ENCODE measurements around the gene FBXW8. TPM values are rescaled to one million over a fixed set of nuclear protein-coding genes. Genes with fewer than 3 reads are reported as not detected.

The FBXW8 gene
- total RNA-seq, 4 donors from 2014 or later: 4.2 to 5.6 (median 4.7) TPM

- peaks cover 0 to 25% of the 10 kb centered on the region in 2 donors for H3K36me3 ChIP-seq
- intact Hi-C loops (cut with DNase I; ENCODE audit: low total_unique reads) (no loop called here), in situ Hi-C loops (cut with MboI; ENCODE audit: low sequenced_read_pairs in 4 of 4) (no loop called here)
- no peak for ATAC-seq
- H3K4me1 ChIP-seq: peaks cover 12 to 21% of the 10 kb centered on the region in 2 donors
- no peaks in the 10 kb centered on the region for H3K9me3 ChIP-seq
- no peak overlapping the region for H3K27ac ChIP-seq
- DNase-seq: no peak
- peaks cover 0 to 12% (median 0%) of the 10 kb centered on the region in 3 donors for H3K27me3 ChIP-seq
- H3K4me3 ChIP-seq: no peak overlapping the region
- TF ChIP-seq, protein P1, sequence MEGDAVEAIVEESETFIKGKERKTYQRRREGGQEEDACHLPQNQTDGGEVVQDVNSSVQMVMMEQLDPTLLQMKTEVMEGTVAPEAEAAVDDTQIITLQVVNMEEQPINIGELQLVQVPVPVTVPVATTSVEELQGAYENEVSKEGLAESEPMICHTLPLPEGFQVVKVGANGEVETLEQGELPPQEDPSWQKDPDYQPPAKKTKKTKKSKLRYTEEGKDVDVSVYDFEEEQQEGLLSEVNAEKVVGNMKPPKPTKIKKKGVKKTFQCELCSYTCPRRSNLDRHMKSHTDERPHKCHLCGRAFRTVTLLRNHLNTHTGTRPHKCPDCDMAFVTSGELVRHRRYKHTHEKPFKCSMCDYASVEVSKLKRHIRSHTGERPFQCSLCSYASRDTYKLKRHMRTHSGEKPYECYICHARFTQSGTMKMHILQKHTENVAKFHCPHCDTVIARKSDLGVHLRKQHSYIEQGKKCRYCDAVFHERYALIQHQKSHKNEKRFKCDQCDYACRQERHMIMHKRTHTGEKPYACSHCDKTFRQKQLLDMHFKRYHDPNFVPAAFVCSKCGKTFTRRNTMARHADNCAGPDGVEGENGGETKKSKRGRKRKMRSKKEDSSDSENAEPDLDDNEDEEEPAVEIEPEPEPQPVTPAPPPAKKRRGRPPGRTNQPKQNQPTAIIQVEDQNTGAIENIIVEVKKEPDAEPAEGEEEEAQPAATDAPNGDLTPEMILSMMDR (IDR thresholded peaks at IDR 0.05 in 4 of 5, conservative IDR thresholded peaks at IDR 0.05 in 1 of 5): no peak
- no peak for TF ChIP-seq POLR2A (IDR thresholded peaks at IDR 0.05)
Observed at GRCh38 chr12:117030187-117030900, 119.6 kb downstream of the FBXW8 start.

DNA sequence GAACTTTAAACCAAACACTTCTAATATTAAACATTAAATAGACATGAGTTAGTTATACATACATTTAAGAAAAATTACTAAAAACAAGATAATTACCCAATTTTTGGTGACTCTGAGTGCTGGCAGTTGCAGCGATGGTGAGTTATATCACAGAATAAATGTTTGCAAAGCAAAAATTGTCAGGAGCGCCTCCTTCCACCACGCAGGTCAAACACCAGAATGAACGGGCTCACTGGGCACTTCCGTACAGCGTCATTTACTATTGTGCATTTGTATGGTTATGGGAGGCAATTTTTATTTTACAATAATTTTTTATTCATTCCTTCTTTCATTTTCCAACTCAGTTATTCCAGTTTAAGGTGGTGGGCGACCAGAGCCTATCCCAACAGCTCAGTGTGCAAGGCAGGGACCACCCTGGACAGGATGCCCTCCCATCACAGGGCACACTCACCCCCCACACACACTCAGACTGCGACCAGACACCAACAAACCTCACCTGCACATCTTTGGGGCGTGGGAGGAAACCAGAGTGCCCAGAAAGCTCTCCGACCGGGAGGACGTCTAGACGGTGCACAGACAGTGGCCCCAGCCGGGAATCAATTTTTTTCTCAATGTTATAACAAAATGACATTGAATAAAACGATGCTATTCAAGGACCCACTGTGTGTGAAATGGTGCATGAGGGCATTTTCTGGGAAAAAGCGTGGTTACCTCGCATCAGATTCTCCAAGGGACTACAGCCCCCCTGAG lies 121.3 kb downstream of the FBXW8 start:
- Histone ChIP-seq H3K4me1 (peaks cover 12 to 17% of the 10 kb centered on the region in 2 donors), H3K27me3 (peaks cover 0 to 20% (median 0%) of the 10 kb centered on the region in 3 donors), H3K9me3 (no peaks in the 10 kb centered on the region), H3K36me3 (peaks cover 0 to 22% of the 10 kb centered on the region in 2 donors), H3K4me3 (no peak overlapping the region), H3K27ac (no peak overlapping the region)
- ATAC-seq (no peak), DNase-seq (no peak)
- in situ Hi-C loops (cut with MboI; ENCODE audit: low sequenced_read_pairs in 4 of 4) (no loop called here), intact Hi-C loops (cut with DNase I; ENCODE audit: low total_unique reads) (no loop called here)
- no peak for TF ChIP-seq POLR2A (IDR thresholded peaks at IDR 0.05)
- TF ChIP-seq, protein P1 (IDR thresholded peaks at IDR 0.05 in 4 of 5, conservative IDR thresholded peaks at IDR 0.05 in 1 of 5): no peak

DNA sequence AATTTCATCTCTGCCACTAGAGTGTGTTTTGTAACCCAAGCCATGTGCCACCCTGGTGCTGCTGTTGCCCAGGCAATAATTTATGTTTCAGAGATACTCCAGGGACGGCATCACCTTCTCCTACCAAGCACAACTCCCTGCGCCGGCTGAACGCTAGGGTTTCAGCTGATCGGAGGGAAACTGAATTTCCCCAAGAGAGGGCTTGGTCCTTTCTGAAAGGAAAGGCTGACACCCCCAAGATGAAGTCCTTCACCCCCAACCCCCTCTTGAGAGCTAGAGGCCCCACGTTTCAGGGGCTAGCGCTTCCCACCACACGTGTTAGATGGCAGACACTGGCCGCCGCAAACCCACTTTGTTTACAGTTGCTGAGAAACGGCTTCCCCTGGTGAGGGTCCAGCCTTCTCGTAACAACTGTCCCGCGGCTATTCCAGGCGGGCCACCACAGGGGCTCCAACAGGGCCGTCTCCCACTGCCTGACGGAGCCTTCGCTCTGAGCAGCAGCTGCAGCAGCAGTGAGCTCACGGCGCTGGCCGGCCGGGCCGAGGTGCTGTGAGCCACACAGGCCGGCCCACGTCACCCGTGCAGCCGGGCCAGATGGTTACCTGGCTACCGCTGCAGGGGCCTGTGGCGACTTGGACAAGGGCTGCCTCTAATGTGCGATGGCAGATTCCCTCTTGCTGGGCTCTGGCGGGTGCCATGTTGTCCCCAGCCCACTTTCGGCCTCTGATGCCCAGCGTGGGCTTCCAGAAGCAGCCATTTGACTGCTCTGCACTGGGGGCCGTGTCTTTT lies 122.0 kb downstream of the FBXW8 start:
- peak in 1 of 2 donors; percentile 57 for ATAC-seq
- Histone ChIP-seq H3K36me3 (peaks cover 0 to 14% of the 10 kb centered on the region in 2 donors), H3K4me1 (peaks cover 12 to 17% of the 10 kb centered on the region in 2 donors), H3K27ac (no peak overlapping the region), H3K27me3 (peaks cover 0 to 24% (median 0%) of the 10 kb centered on the region in 3 donors), H3K4me3 (peak overlapping the region in 2 of 4 donors; percentile 15 to 38), H3K9me3 (no peaks in the 10 kb centered on the region)
- in situ Hi-C loops (cut with MboI; ENCODE audit: low sequenced_read_pairs in 4 of 4) (no loop called here), intact Hi-C loops (cut with DNase I; ENCODE audit: low total_unique reads) (no loop called here)
- DNase-seq: no peak
- no peak for TF ChIP-seq POLR2A (IDR thresholded peaks at IDR 0.05)
- TF ChIP-seq, protein P1 (IDR thresholded peaks at IDR 0.05 in 4 of 5, conservative IDR thresholded peaks at IDR 0.05 in 1 of 5): no peak

- peaks cover 0 to 7% of the 10 kb centered on the region in 2 donors for H3K36me3 ChIP-seq
- DNase-seq (peak in 1 of 2 donors; percentile 28), ATAC-seq (peak; percentile 55 to 72)
- H3K9me3 ChIP-seq: no peaks in the 10 kb centered on the region
- H3K4me3 ChIP-seq: peak overlapping the region in 2 of 4 donors; percentile 15 to 38
- peaks cover 0 to 24% (median 0%) of the 10 kb centered on the region in 3 donors for H3K27me3 ChIP-seq
- no peak overlapping the region for H3K27ac ChIP-seq
- TF ChIP-seq, protein P1 (IDR thresholded peaks at IDR 0.05 in 4 of 5, conservative IDR thresholded peaks at IDR 0.05 in 1 of 5): no peak
- TF ChIP-seq POLR2A (IDR thresholded peaks at IDR 0.05): no peak
- in situ Hi-C loops (cut with MboI; ENCODE audit: low sequenced_read_pairs in 4 of 4): no loop called here
- intact Hi-C loops (cut with DNase I; ENCODE audit: low total_unique reads): no loop called here
- peaks cover 12 to 17% of the 10 kb centered on the region in 2 donors for H3K4me1 ChIP-seq
Observed at GRCh38 chr12:117033382-117034221, 122.9 kb downstream of the FBXW8 start.
